ENCODE measurements around the gene STIM2. TPM values are rescaled to one million over a fixed set of nuclear protein-coding genes. Genes with fewer than 3 reads are reported as not detected.
A peak's percentile ranks its signal among the peaks of the same experiment; 100 is the strongest.

The STIM2 gene
- total and polyA plus RNA-seq, 10 of the 15 experiments (the other 5 are each of a cell fraction or from before 2014, with no cell fraction given), result 4.7 to 41.5 (median 16.9) TPM

GRCh38 chr4:26861434-26862186 is 969 bp downstream of the STIM2 start (continued):
- TF ChIP-seq IRF3 (IDR thresholded peaks at IDR 0.05) (no peak), CHD4 (IDR thresholded peaks at IDR 0.05) (no peak), RCOR1 (conservative IDR thresholded peaks at IDR 0.05; ENCODE audit: low read depth, low read length) (no peak), IKZF2 (IDR thresholded peaks at IDR 0.05) (peak in 1 of 2 experiments; percentile 29; a peak in 1 of 4 replicates)

DNA sequence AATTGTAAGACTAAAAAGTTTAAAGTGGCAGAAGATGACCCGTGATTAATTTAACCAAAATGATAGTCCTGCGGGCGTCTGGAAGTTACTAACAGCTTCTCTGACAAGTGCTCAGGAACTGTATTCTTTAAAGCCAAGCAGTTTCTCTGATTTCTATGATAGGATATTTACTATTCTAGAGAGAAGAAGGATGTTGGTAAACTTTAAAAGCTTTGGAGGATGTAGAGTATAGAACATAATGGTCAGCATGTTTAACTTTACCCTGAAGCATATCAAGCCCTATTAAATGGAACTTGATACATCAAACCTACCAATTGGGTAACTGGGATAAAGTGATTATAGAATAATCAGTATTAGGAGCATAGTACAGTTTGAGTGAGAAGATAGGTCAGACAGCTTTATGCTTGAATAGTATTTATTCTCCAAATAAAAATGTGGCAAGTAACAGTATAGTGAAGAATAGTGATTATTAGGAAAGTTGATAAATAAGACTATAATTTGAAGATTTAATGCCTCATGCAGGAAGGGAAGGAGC is 1.8 kb downstream of the STIM2 start:
- Histone ChIP-seq H4K20me1 (ENCODE audit: control insufficient read depth, insufficient read depth) (no peaks in the 10 kb centered on the region; the same call in 1 of the 2 replicates), H3K4me3 (peak overlapping the region; percentile 84), H3K4me1 (ENCODE audit: control insufficient read depth, insufficient read depth, low read length) (peaks cover 20% of the 10 kb centered on the region), H2AFZ (ENCODE audit: control insufficient read depth, low read depth, low read length) (no peak overlapping the region), H3K4me2 (ENCODE audit: control insufficient read depth, insufficient read depth) (peak overlapping the region; percentile 81), H3K27ac (ENCODE audit: control insufficient read depth, insufficient read depth) (0 out of 2 replicates have a peak overlapping the region, but pooled peaks have one; percentile 1), H3K9ac (ENCODE audit: control insufficient read depth, insufficient read depth, low read length) (no peak overlapping the region; the same call in 1 of the 2 replicates), H3K79me2 (ENCODE audit: control insufficient read depth, insufficient read depth, low read length) (peaks cover 61% of the 10 kb centered on the region), H3K27me3 (replicated peaks in 1 of 2; ENCODE audit: control insufficient read depth in 2 of 2, insufficient read depth in 2 of 2, low read length in 1 of 2) (no peaks in the 10 kb centered on the region), H3K9me3 (replicated peaks; ENCODE audit: control insufficient read depth, insufficient read depth, low read length) (no peaks in the 10 kb centered on the region), H3K36me3 (ENCODE audit: control insufficient read depth in 2 of 2, insufficient read depth in 2 of 2, low read length in 1 of 2) (no peaks in the 10 kb centered on the region)
- SMC1A ChIA-PET (ENCODE audit: uncharacterized antibody, unreplicated experiment), result interaction anchor here (0.6 to 4.2 kb wide), 13 partner anchors 8 to 165 kb away, joined by 3 to 55 read pairs (median 7); no protein-coding TSS in a partner anchor
- BruUV-seq (replicated peaks), result no TSS peak
- CTCF ChIA-PET, result interaction anchor here (0.6 to 3.4 kb wide), 10 partner anchors 22 to 145 kb away, joined by 3 to 15 read pairs (median 4); no protein-coding TSS in a partner anchor
- intact Hi-C loops (cut with micrococcal nuclease; ENCODE audit: unreplicated experiment), result loop anchor here (5.0 kb wide), 1 partner anchor 405 kb away; no protein-coding TSS in a partner anchor
- no peak for ATAC-seq
- RAD21 ChIA-PET (ENCODE audit: unreplicated experiment), result interaction anchor here (0.7 to 4.1 kb wide), 17 partner anchors 12 to 956 kb away, joined by 3 to 55 read pairs (median 6); no protein-coding TSS in a partner anchor
- FAIRE-seq, result no peak
- no peak for TF ChIP-seq YY1 (IDR thresholded peaks at IDR 0.05; ENCODE audit: low read depth, low read length)
- TF ChIP-seq SRF (IDR thresholded peaks at IDR 0.05; ENCODE audit: low read depth in 2 of 2, low read length in 2 of 2), result no peak
- TF ChIP-seq SREBF1 (IDR thresholded peaks at IDR 0.05; ENCODE audit: low read length), result no peak
- in situ Hi-C loops (cut with MboI), result no loop called here
- DNase-seq (ENCODE audit: low read depth, low spot score), result no peak
- POLR2A ChIA-PET, result interaction anchor here (0.6 to 4.1 kb wide), 9 partner anchors 13 to 501 kb away, joined by 3 to 51 read pairs (median 4); no protein-coding TSS in a partner anchor
- 4% methylated on average over 3 of the region's 3 CpGs for WGBS (ENCODE audit: insufficient coverage, insufficient replicate concordance, low lambda C conversion rate, missing lambda C conversion rate)

Data from GM12878 (cell line).